ENCODE results near the gene CCDC138. TPM values are rescaled to one million over a fixed set of nuclear protein-coding genes. Genes with fewer than 3 reads are reported as not detected.

CCDC138 gene
- total and polyA plus RNA-seq, 2 of the 13 experiments (the other 11 are each of a cell fraction or from before 2014, with no cell fraction given) = 5.6 to 32.5 TPM

GRCh38 chr2:108893277-108893676, 106.7 kb downstream of the CCDC138 start:
- CTCF ChIA-PET (ENCODE audit: low intra/inter-chr PET ratio, low total read pairs) = no interaction called here
- POLR2A ChIA-PET = no interaction called here
- intact Hi-C loops (cut with micrococcal nuclease; ENCODE audit: unreplicated experiment) = no loop called here

GRCh38 chr2:108894766-108895165, 108.2 kb downstream of the CCDC138 start:
- DNase-seq (ENCODE audit: low spot score) (no peak), FAIRE-seq (no peak), ATAC-seq (no peak)
- Histone ChIP-seq H3K9ac (ENCODE audit: insufficient read depth, low read depth, low read length) (no peak overlapping the region), H3K79me2 (ENCODE audit: insufficient read depth, low read length) (no peaks in the 10 kb centered on the region), H2AFZ (ENCODE audit: low read length) (no peak overlapping the region), H3K27me3 (ENCODE audit: control insufficient read depth in 1 of 2, insufficient read depth in 2 of 2, low read length in 2 of 2) (no peaks in the 10 kb centered on the region), H3K4me1 (ENCODE audit: insufficient read depth, low read length) (no peaks in the 10 kb centered on the region), H3K4me3 (replicated peaks in 1 of 3; ENCODE audit: insufficient read depth in 1 of 3, low read depth in 2 of 3, low read length in 3 of 3) (no peak overlapping the region), H3K9me3 (ENCODE audit: low read length) (peaks cover 7% of the 10 kb centered on the region), H4K20me1 (ENCODE audit: insufficient read depth, low read length) (no peaks in the 10 kb centered on the region), H3K27ac (ENCODE audit: extremely low read length, insufficient read depth, low read length) (no peak overlapping the region), H3K4me2 (ENCODE audit: low read depth, low read length) (no peak overlapping the region), H3K36me3 (replicated peaks in 1 of 2; ENCODE audit: control insufficient read depth in 1 of 2, insufficient read depth in 2 of 2, low read length in 2 of 2) (no peaks in the 10 kb centered on the region)
- TF ChIP-seq MYPOP (CRISPR knock-in tag; IDR thresholded peaks at IDR 0.05) (no peak), RFX3 (CRISPR knock-in tag; IDR thresholded peaks at IDR 0.05) (no peak), PATZ1 (CRISPR knock-in tag; IDR thresholded peaks at IDR 0.05) (no peak), ZFY (CRISPR knock-in tag; IDR thresholded peaks at IDR 0.05) (no peak), NPAS2 (CRISPR knock-in tag; IDR thresholded peaks at IDR 0.05; ENCODE audit: borderline replicate concordance) (no peak), CBX5 (CRISPR knock-in tag; IDR thresholded peaks at IDR 0.05; ENCODE audit: borderline replicate concordance) (no peak), SRY (CRISPR knock-in tag; IDR thresholded peaks at IDR 0.05) (no peak)
- in situ Hi-C loops (cut with HindIII; ENCODE audit: extremely low pct_ligation_motif_present, low pct_unique_long_range_greater_than_20kb) = no loop called here
- CTCF ChIA-PET (ENCODE audit: low intra/inter-chr PET ratio, low total read pairs) = no interaction called here
- BruUV-seq (replicated peaks) = no TSS peak
- POLR2A ChIA-PET = no interaction called here
- 49% methylated on average over 3 of the region's 3 CpGs for WGBS (ENCODE audit: low lambda C conversion rate)
- intact Hi-C loops (cut with micrococcal nuclease; ENCODE audit: unreplicated experiment) = no loop called here

More at GRCh38 chr2:108893277-108893676, 106.7 kb downstream of the CCDC138 start:
- Histone ChIP-seq H4K20me1 (ENCODE audit: insufficient read depth, low read length) (no peaks in the 10 kb centered on the region), H3K9me3 (ENCODE audit: low read length) (peaks cover 11% of the 10 kb centered on the region), H3K36me3 (replicated peaks in 1 of 2; ENCODE audit: control insufficient read depth in 1 of 2, insufficient read depth in 2 of 2, low read length in 2 of 2) (no peaks in the 10 kb centered on the region), H3K4me3 (replicated peaks in 1 of 3; ENCODE audit: insufficient read depth in 1 of 3, low read depth in 2 of 3, low read length in 3 of 3) (no peak overlapping the region), H3K27me3 (ENCODE audit: control insufficient read depth in 1 of 2, insufficient read depth in 2 of 2, low read length in 2 of 2) (no peaks in the 10 kb centered on the region), H3K4me1 (ENCODE audit: insufficient read depth, low read length) (no peaks in the 10 kb centered on the region), H3K9ac (ENCODE audit: insufficient read depth, low read depth, low read length) (no peak overlapping the region), H3K4me2 (ENCODE audit: low read depth, low read length) (no peak overlapping the region), H3K27ac (ENCODE audit: extremely low read length, insufficient read depth, low read length) (no peak overlapping the region), H2AFZ (ENCODE audit: low read length) (no peak overlapping the region), H3K79me2 (ENCODE audit: insufficient read depth, low read length) (no peaks in the 10 kb centered on the region)
- 70% methylated on average over 1 of the region's 1 CpG for WGBS (ENCODE audit: low lambda C conversion rate)
- ATAC-seq = no peak
- DNase-seq (ENCODE audit: low spot score) = no peak
- no peak for FAIRE-seq
- in situ Hi-C loops (cut with HindIII; ENCODE audit: extremely low pct_ligation_motif_present, low pct_unique_long_range_greater_than_20kb) = no loop called here
- TF ChIP-seq RBM22 (optimal IDR thresholded peaks at IDR 0.05; ENCODE audit: low read length) = no peak
- no TSS peak for BruUV-seq (replicated peaks)

All from HepG2 (cell line).